Gastrocnemius medialis (tissue), 4 donors: ENCODE results near the gene OTOP3. TPM values are rescaled to one million over a fixed set of nuclear protein-coding genes. Genes with fewer than 3 reads are reported as not detected.

Source experiments
- ATAC-seq, 2 donors: fragments of 150-250 bp; one replicate each; pipeline ENCODE4 v1.9.1; 2016
- DNase-seq, 2 donors: peaks; one replicate each; pipeline ENCODE4 v3.0.0-alpha.2; 2019
- H3K27ac ChIP-seq, 4 donors: fragments of 200-600 bp; sonication (generic); 1 replicate in 1 of 4; 2 replicates in 3 of 4; pipeline ENCODE4 v1.5.1; 2016 to 2018; ENCODE audit warnings: mild to moderate bottlenecking in 2 of 4, moderate library complexity in 1 of 4
- H3K27me3 ChIP-seq, 3 donors: fragments of 200-600 bp; sonication (generic) in 2 of 3; 1 replicate in 1 of 3; 2 replicates in 2 of 3; pipeline versions ENCODE4 v1.5.1 to v1.6.0; 2016 to 2019; ENCODE audit warnings: mild to moderate bottlenecking in 1 of 3, moderate library complexity in 1 of 3
- H3K36me3 ChIP-seq, 2 donors: fragments of 200-600 bp; sonication (generic) in 1 of 2; one replicate each; pipeline ENCODE4 v1.5.1; 2017 to 2018
- H3K4me1 ChIP-seq, 2 donors: fragments of 200-600 bp; sonication (generic) in 1 of 2; one replicate each; pipeline ENCODE4 v1.5.1; 2016 to 2017; ENCODE audit warnings: mild to moderate bottlenecking in 2 of 2
- H3K4me3 ChIP-seq, 4 donors: fragments of 200-600 bp; sonication (generic) in 3 of 4; 1 replicate in 1 of 4; 2 replicates in 3 of 4; pipeline ENCODE4 v1.5.1; 2016 to 2019; ENCODE audit warnings: mild to moderate bottlenecking in 2 of 4
- H3K9me3 ChIP-seq, 3 donors: fragments of 200-600 bp; sonication (generic) in 2 of 3; 1 replicate in 1 of 3; 2 replicates in 2 of 3; pipeline ENCODE4 v1.5.1; 2016 to 2019
- CTCF ChIP-seq, 5 experiments: fragments of 450-650 bp in 3 of 5; fragments of 200-600 bp in 2 of 5; sonication (generic) in 2 of 5; IDR thresholded peaks in 4 of 5; conservative IDR thresholded peaks in 1 of 5; 1 replicate in 4 of 5; 2 replicates in 1 of 5; pipeline ENCODE4 v1.5.1; 2016 to 2019; ENCODE audit warnings: antibody characterized with exemption in 5 of 5, mild to moderate bottlenecking in 3 of 5, moderate library complexity in 3 of 5
- POLR2A ChIP-seq, 2 donors: fragments of 450-650 bp; IDR thresholded peaks; one replicate each; pipeline ENCODE4 v1.6.1; 2017; ENCODE audit warnings: antibody characterized with exemption in 2 of 2, mild to moderate bottlenecking in 2 of 2, moderate library complexity in 2 of 2
- in situ Hi-C, 4 donors: fragments of 200-750 bp; cut with MboI; loops; one replicate each; pipeline versions ENCODE4 v1.15.0 to v1.8.0; 2017; ENCODE audit warnings: low sequenced_read_pairs in 4 of 4
- intact Hi-C: fragments of 100-400 bp; cut with DNase I; formaldehyde crosslinking; loops from one replicate; pipeline ENCODE4 v1.15.1; 2023; ENCODE audit warnings: low total_unique reads
- total RNA-seq, 4 donors: library from RNA; depleted of rRNA; stranded (reverse); fragments of >200 nt; gene quantifications; one replicate each; pipeline versions ENCODE4 v1.1.0 to v1.2.3, GENCODE V29; 2016

Gene OTOP3
- total RNA-seq, 4 donors from 2014 or later: not detected

GRCh38 chr17:74918906-74919305 is 16.8 kb upstream of the OTOP3 start:
- intact Hi-C loops (no loop called here), in situ Hi-C loops (no loop called here)
- DNase-seq (no peak), ATAC-seq (no peak)
- Histone ChIP-seq H3K27ac (no peak overlapping the region), H3K4me1 (peaks cover 0 to 12% of the 10 kb centered on the region in 2 donors), H3K27me3 (peaks cover 25 to 31% (median 30%) of the 10 kb centered on the region in 3 donors), H3K9me3 (no peaks in the 10 kb centered on the region), H3K4me3 (no peak overlapping the region), H3K36me3 (no peaks in the 10 kb centered on the region)
- no peak for TF ChIP-seq CTCF (IDR thresholded peaks at IDR 0.05 in 4 of 5, conservative IDR thresholded peaks at IDR 0.05 in 1 of 5)

GRCh38 chr17:74919440-74920305 is 16.0 kb upstream of the OTOP3 start:
- Histone ChIP-seq H3K27me3 (peaks cover 31 to 38% (median 37%) of the 10 kb centered on the region in 3 donors), H3K4me1 (peaks cover 0 to 14% of the 10 kb centered on the region in 2 donors), H3K9me3 (no peaks in the 10 kb centered on the region), H3K36me3 (no peaks in the 10 kb centered on the region), H3K4me3 (no peak overlapping the region), H3K27ac (no peak overlapping the region)
- intact Hi-C loops: no loop called here
- in situ Hi-C loops: no loop called here
- TF ChIP-seq CTCF (IDR thresholded peaks at IDR 0.05 in 4 of 5, conservative IDR thresholded peaks at IDR 0.05 in 1 of 5) (no peak), POLR2A (IDR thresholded peaks at IDR 0.05) (no peak)
- DNase-seq (no peak), ATAC-seq (no peak)

DNA sequence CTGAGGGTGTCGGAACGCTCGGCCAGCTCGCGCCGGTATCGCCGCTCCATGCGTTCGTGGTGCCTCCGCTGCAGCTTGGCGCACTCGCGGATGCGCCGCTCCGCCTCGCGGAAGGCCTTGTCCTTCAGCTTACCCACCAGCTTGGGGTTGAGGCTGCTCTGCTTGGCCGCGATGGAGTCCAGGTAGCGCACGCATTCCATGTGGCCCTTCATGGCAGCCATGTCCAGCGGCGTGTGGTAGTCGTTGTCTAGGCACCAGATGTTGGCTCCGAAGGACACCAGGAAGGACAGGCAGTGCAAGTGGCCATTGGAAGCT is 15.4 kb upstream of the OTOP3 start:
- peaks cover 34 to 44% (median 43%) of the 10 kb centered on the region in 3 donors for H3K27me3 ChIP-seq
- no peaks in the 10 kb centered on the region for H3K36me3 ChIP-seq
- no peak overlapping the region for H3K27ac ChIP-seq
- peaks cover 0 to 14% of the 10 kb centered on the region in 2 donors for H3K4me1 ChIP-seq
- TF ChIP-seq CTCF (IDR thresholded peaks at IDR 0.05 in 4 of 5, conservative IDR thresholded peaks at IDR 0.05 in 1 of 5): no peak
- in situ Hi-C loops: no loop called here
- intact Hi-C loops: no loop called here
- H3K9me3 ChIP-seq: no peaks in the 10 kb centered on the region
- no peak overlapping the region for H3K4me3 ChIP-seq
- ATAC-seq (no peak), DNase-seq (no peak)

- H3K27me3 ChIP-seq: peaks cover 35 to 48% (median 47%) of the 10 kb centered on the region in 3 donors
These were observed 15.1 kb upstream of the OTOP3 start for GRCh38 chr17:74920642-74921025.

More at GRCh38 chr17:74920642-74921025, 15.1 kb upstream of the OTOP3 start:
- no peaks in the 10 kb centered on the region for H3K36me3 ChIP-seq
- no peaks in the 10 kb centered on the region for H3K9me3 ChIP-seq
- in situ Hi-C loops (no loop called here), intact Hi-C loops (no loop called here)
- no peak for ATAC-seq
- H3K4me3 ChIP-seq: no peak overlapping the region
- peaks cover 0 to 14% of the 10 kb centered on the region in 2 donors for H3K4me1 ChIP-seq
- no peak for DNase-seq
- TF ChIP-seq CTCF (IDR thresholded peaks at IDR 0.05 in 4 of 5, conservative IDR thresholded peaks at IDR 0.05 in 1 of 5) (no peak), POLR2A (IDR thresholded peaks at IDR 0.05) (no peak)
- H3K27ac ChIP-seq: no peak overlapping the region
